PC-3 (cell line): Measurements from ENCODE around the gene ARHGEF16. TPM values are rescaled to one million over a fixed set of nuclear protein-coding genes. Genes with fewer than 3 reads are reported as not detected.

Source experiments
- ATAC-seq: fragments of 200-7000 bp; cut with Tn5 transposase; 2 replicates; pipeline ENCODE4 v1.9.1; 2020; ENCODE audit warnings: mild to moderate bottlenecking, moderate library complexity
- BruUV-seq: library from RNA; stranded (reverse); fragments of 400-500 nt; replicated peaks from 2 replicates; lab custom pipeline; 2021; lab: Mats Ljungman, UMichigan
- CTCF ChIA-PET: fragments of 300-600 bp; sonication (Branson Sonifier 250); formaldehyde crosslinking; loops from one replicate; lab custom pipeline; 2022; ENCODE audit warnings: antibody characterized with exemption; lab: Charles Lee
- POLR2A ChIA-PET: fragments of 300-600 bp; sonication (Branson Sonifier 250); formaldehyde crosslinking; loops from one replicate; lab custom pipeline; 2022; ENCODE audit warnings: antibody characterized with exemption; ENCODE audit not compliant: unreplicated experiment; lab: Charles Lee
- DNase-seq: peaks from one replicate; pipeline ENCODE4 v3.0.0-alpha.2; 2015
- H2AFZ ChIP-seq: fragments of 300-600 bp; sonication (generic); 2 replicates; pipeline ENCODE4 v1.6.0; 2016; ENCODE audit warnings: antibody characterized with exemption, low read length
- H3F3A ChIP-seq: fragments of 300-600 bp; sonication (generic); one replicate; pipeline ENCODE4 v1.6.0; 2017; ENCODE audit warnings: antibody characterized with exemption, low read length, control low read depth, mild to moderate bottlenecking; ENCODE audit not compliant: unreplicated experiment
- H3K27ac ChIP-seq: fragments of 300-600 bp; sonication (generic); 2 replicates; pipeline ENCODE4 v1.5.1; 2016; ENCODE audit warnings: mild to moderate bottlenecking, low read length
- H3K27me3 ChIP-seq: fragments of 300-600 bp; sonication (generic); 2 replicates; pipeline ENCODE4 v1.6.1; 2016; ENCODE audit warnings: low read length, mixed read lengths
- H3K36me3 ChIP-seq: fragments of 300-600 bp; sonication (generic); 2 replicates; pipeline ENCODE4 v1.6.1; 2016; ENCODE audit warnings: low read depth, mixed run types, low read length, mixed read lengths
- H3K4me1 ChIP-seq: fragments of 300-600 bp; sonication (generic); 2 replicates; pipeline ENCODE4 v1.5.1; 2016; ENCODE audit warnings: low read length; ENCODE audit not compliant: insufficient read depth
- H3K4me2 ChIP-seq: fragments of 300-600 bp; sonication (generic); 2 replicates; pipeline ENCODE4 v1.6.0; 2016; ENCODE audit warnings: low read length
- H3K4me3 ChIP-seq: fragments of 300-600 bp; sonication (generic); 2 replicates; pipeline ENCODE4 v1.5.1; 2016; ENCODE audit warnings: mild to moderate bottlenecking, low read length, mixed read lengths
- H3K79me2 ChIP-seq: fragments of 300-600 bp; sonication (generic); 2 replicates; pipeline ENCODE4 v1.6.1; 2017; ENCODE audit warnings: low read length, mixed read lengths
- H3K9ac ChIP-seq: fragments of 300-600 bp; sonication (generic); 2 replicates; pipeline ENCODE4 v1.6.0; 2016; ENCODE audit warnings: mild to moderate bottlenecking, low read length
- H3K9me2 ChIP-seq: fragments of 300-600 bp; sonication (generic); replicated peaks from 2 replicates; pipeline ENCODE4 v1.6.1; 2016; ENCODE audit warnings: mixed run types, low read length, mixed read lengths
- H3K9me3 ChIP-seq: fragments of 300-600 bp; sonication (generic); 2 replicates; pipeline ENCODE4 v1.6.1; 2016; ENCODE audit warnings: low read length, mixed read lengths
- H4K20me1 ChIP-seq: fragments of 300-600 bp; sonication (generic); 2 replicates; pipeline ENCODE4 v1.6.1; 2016; ENCODE audit warnings: low read length, mixed read lengths
- CTCF ChIP-seq: fragments of 300-600 bp; sonication (generic); conservative IDR thresholded peaks from 2 replicates; pipeline ENCODE4 v1.5.1; 2017; ENCODE audit warnings: antibody characterized with exemption, low read depth, mild to moderate bottlenecking, low read length
- EZH2 ChIP-seq: fragments of 300-600 bp; sonication (generic); IDR thresholded peaks from one replicate; pipeline ENCODE4 v1.6.1; 2017; ENCODE audit warnings: antibody characterized with exemption, mild to moderate bottlenecking, low read length; ENCODE audit not compliant: unreplicated experiment
- EZH2phosphoT487 ChIP-seq: fragments of 300-600 bp; sonication (generic); IDR thresholded peaks from 2 replicates; pipeline ENCODE4 v1.6.1; 2018; ENCODE audit warnings: mild to moderate bottlenecking, antibody characterized with exemption, low read length, borderline replicate concordance
- intact Hi-C: fragments of 100-400 bp; cut with micrococcal nuclease; formaldehyde crosslinking; loops from 2 replicates; pipeline ENCODE4 v1.9.0; 2023
- total RNA-seq: library from RNA; depleted of rRNA; stranded (reverse); fragments of >200 nt; gene quantifications from 2 replicates; pipeline ENCODE4 v1.2.3, GENCODE V29; 2014

The ARHGEF16 gene
- total RNA-seq, 1 experiment from 2014 or later = 54.3 TPM

- Histone ChIP-seq H2AFZ (no peak overlapping the region), H3K79me2 (peaks cover 7% of the 10 kb centered on the region), H3K4me3 (no peak overlapping the region), H3K9me2 (no peaks in the 10 kb centered on the region), H3K9ac (no peak overlapping the region), H3K4me2 (no peak overlapping the region), H3K27ac (no peak overlapping the region), H4K20me1 (no peaks in the 10 kb centered on the region), H3K4me1 (peaks cover 7% of the 10 kb centered on the region), H3K36me3 (no peaks in the 10 kb centered on the region), H3F3A (no peaks in the 10 kb centered on the region), H3K9me3 (no peaks in the 10 kb centered on the region), H3K27me3 (no peaks in the 10 kb centered on the region)
- TF ChIP-seq EZH2phosphoT487 (no peak), EZH2 (no peak), CTCF (no peak)
- ATAC-seq (no peak), DNase-seq (no peak)
- no TSS peak for BruUV-seq
- intact Hi-C loops = no loop called here
- POLR2A ChIA-PET = no interaction called here
- CTCF ChIA-PET = no interaction called here
Observed at GRCh38 chr1:3524556-3525203, 70.2 kb downstream of the ARHGEF16 start.

- H3K4me3 ChIP-seq = no peak overlapping the region
- CTCF ChIA-PET = no interaction called here
- H3K4me1 ChIP-seq = peaks cover 16% of the 10 kb centered on the region
- H3K9me3 ChIP-seq = no peaks in the 10 kb centered on the region
- TF ChIP-seq EZH2phosphoT487 = no peak
- TF ChIP-seq EZH2 = no peak
- TF ChIP-seq CTCF = no peak
- H3K27ac ChIP-seq = no peak overlapping the region
- intact Hi-C loops = no loop called here
- ATAC-seq (no peak), DNase-seq (no peak)
- POLR2A ChIA-PET = no interaction called here
- H3K9me2 ChIP-seq = no peaks in the 10 kb centered on the region
- H3K4me2 ChIP-seq = no peak overlapping the region
- no peaks in the 10 kb centered on the region for H3F3A ChIP-seq
- no peaks in the 10 kb centered on the region for H3K36me3 ChIP-seq
- H2AFZ ChIP-seq = no peak overlapping the region
- H3K27me3 ChIP-seq = no peaks in the 10 kb centered on the region
- H4K20me1 ChIP-seq = no peaks in the 10 kb centered on the region
- peaks cover 13% of the 10 kb centered on the region for H3K79me2 ChIP-seq
- no peak overlapping the region for H3K9ac ChIP-seq
- BruUV-seq = no TSS peak
Observed at GRCh38 chr1:3525551-3526482, 71.4 kb downstream of the ARHGEF16 start.

- no peaks in the 10 kb centered on the region for H3K36me3 ChIP-seq
- BruUV-seq = no TSS peak
- H2AFZ ChIP-seq = no peak overlapping the region
- no peak overlapping the region for H3K27ac ChIP-seq
- no peaks in the 10 kb centered on the region for H3K9me2 ChIP-seq
- H3K9ac ChIP-seq = no peak overlapping the region
- H3F3A ChIP-seq = no peaks in the 10 kb centered on the region
- no peak overlapping the region for H3K4me3 ChIP-seq
- ATAC-seq = no peak
- no peak overlapping the region for H3K4me2 ChIP-seq
- intact Hi-C loops = no loop called here
- H4K20me1 ChIP-seq = no peaks in the 10 kb centered on the region
- no peaks in the 10 kb centered on the region for H3K27me3 ChIP-seq
- no peak for DNase-seq
- no peaks in the 10 kb centered on the region for H3K9me3 ChIP-seq
- ChIA-PET POLR2A (no interaction called here), CTCF (no interaction called here)
- H3K79me2 ChIP-seq = peaks cover 13% of the 10 kb centered on the region
- H3K4me1 ChIP-seq = peaks cover 16% of the 10 kb centered on the region
- TF ChIP-seq EZH2phosphoT487 = no peak
- no peak for TF ChIP-seq EZH2
- no peak for TF ChIP-seq CTCF
Observed at GRCh38 chr1:3527774-3528173, 73.3 kb downstream of the ARHGEF16 start.
